HG03378 (cell line): ENCODE measurements around the gene FAT2.
A peak's percentile ranks its signal among the peaks of the same experiment; 100 is the strongest.
"Not testable (repeated sequence)": the region's sequence is repeated elsewhere in the genome, so short reads cannot be mapped to it uniquely, and the experiment has no call there.

Source experiments
- ATAC-seq: cut with Tn5 transposase; IDR thresholded peaks from one replicate; pipeline ENCODE4 v1.9.1; 2021; ENCODE audit warnings: mild to moderate bottlenecking, moderate library complexity; ENCODE audit not compliant: unreplicated experiment

The FAT2 gene

DNA sequence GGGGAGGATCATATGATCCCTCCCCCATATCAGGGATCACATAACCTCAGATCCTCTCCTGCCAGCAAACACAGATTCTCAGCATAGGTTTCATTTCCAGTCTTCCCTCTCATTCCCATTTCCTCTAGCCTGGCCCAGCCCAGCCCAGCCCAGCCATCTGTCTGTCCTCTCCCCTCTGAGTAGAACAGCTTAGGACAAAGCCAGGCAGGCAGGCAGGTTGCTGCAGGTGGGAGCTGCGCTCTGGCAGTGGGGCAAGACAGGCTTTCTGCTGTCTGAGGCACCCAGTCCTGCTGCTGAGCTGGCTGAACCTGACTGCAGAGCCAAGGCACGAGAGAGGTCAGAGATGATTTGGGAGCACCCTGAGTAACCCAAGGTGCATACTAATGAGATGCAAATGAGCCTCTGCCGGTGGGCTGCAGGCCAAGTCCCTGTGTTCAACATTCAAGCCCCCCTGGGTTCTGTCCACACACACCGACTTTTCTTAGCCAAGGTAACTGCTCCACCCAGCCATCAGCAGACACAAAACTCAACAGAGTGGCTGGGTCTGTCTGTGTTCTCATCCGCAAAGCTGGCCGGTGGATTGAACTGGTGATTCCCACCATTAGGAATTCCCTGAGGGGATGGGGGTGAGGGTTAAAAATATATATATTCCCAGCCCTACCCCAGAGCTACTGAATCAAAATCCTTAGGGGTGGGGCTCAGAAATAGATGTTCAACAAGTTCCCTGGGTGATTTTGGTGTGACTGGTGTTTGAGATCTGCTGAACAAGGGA, 9.1 kb downstream of the FAT2 start:
- no peak for ATAC-seq

DNA sequence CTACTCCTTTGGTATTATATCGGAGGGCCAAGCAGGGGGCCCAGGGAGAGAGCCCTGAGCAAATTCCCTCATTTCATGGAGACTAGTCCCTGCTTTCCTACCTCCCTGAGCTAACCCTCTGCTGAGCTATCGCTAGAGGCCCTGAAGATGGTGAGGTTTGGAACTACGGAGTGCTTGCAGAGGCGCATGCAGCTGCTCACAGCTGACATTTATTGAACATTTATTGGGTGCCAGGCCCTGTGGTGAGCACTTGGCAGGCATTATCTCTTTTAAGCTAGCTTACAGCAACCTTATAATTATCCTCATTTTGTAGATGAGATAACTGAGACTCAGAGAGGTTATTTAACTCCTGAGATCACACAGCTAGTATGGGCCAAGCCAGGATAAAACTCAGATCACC, 9.8 kb downstream of the FAT2 start:
- ATAC-seq = no peak

DNA sequence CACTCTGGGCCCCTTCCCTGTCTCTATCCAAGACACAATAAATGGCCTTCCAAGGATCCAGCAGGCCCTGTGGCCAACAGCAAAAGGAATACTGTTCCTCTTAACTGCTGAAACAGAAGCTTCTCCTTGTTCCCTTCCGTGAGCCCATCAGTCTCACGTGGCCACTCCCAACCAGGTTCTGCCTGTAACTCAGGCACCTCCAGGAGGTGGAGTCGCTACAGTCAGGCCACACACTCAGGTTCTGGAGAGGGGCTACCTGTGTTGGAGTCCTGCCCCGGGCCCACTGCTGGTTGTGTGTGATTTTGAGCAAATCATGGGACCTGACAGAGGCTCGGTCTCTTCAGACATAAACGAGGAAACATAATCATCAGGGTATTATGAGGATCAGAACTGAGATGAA, 10.3 kb downstream of the FAT2 start:
- ATAC-seq = no peak

DNA sequence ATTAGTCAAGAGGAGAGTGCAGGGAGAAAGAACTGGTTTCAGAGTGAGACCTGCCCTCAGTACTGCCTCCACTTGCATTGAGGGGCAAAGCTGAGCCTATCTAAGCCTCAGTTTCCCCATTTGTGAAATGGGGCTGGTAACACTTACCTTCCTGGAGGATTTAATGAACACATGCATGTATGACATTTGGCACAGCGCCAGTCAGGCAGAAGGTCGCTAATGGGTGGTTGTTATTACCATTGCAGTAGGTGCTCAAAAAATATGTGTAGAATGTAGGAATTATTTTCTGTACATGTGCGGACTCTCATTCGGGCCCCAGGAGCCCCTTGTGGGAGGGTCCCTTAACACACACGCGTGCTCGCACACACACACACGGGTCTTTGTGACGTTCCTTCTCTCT, 10.9 kb downstream of the FAT2 start:
- no peak for ATAC-seq

DNA sequence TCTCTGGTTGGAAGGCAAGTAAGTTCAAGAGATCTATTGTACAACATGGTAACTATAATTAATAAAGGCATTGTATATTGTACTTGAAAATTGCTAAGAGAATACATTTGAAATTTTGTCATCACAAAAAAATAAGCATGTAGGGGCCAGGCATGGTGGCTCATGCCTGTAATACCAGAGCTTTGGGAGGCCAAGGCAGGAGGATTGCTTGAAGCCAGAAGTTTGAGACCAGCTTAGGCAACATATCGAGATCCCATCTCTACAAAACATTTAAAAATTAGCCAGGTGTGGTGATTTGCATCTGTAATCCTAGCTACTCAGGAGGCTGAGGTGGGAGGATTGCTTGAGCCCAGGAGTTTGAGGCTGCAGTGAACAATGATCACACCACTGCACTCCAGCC, 12.0 kb downstream of the FAT2 start:
- ATAC-seq = not testable (repeated sequence)

DNA sequence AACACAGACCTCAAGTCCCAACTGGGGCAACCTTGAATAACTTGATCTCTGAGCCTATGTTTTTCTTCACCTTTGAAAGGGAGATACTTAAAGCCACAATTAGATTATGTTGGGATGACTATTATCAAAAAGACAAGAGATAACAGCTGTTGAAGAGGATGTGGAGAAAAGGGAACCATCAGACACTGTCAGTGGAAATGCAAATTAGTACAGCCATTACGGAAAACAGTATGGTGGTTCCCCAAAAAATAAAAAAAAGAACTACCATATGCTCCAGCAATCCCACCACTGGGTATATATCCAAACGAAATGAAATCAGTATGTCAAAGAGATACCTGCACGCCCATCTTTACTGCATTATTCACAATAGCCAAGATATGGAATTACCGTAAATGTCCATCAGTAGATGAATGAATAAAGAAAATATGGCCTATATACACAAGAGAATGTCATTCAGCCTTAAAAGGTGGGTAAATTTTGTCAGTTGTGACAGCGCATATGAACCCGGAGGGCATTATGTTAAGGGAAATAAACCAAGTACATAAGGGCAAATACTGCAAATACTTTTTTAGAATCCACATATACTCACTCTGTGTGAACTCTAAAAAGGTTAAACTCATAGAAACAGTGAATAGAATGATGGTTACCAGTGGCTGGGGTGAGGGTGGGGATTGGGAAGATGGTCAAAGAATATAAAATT, 12.7 kb downstream of the FAT2 start:
- no peak for ATAC-seq

DNA sequence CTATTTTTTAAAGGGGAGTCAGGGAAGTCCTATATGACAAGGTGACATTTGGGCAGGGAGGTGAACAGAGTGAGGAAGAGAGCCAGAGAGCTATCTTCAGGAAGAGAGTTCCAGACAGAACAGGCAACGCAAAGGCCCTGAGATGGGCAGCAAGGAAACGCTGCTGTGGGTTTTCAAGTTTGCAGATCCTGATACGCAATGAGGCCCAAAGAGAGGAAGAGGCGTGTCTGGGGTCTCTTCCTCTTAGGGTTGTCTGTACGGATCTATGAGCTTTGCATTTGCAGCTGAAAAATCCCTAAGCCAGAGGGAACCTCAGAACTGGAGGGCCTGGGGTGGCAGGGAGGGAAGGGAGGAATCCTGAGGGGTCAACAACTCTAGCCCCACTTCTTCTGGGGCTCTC, 13.6 kb downstream of the FAT2 start:
- ATAC-seq = no peak

DNA sequence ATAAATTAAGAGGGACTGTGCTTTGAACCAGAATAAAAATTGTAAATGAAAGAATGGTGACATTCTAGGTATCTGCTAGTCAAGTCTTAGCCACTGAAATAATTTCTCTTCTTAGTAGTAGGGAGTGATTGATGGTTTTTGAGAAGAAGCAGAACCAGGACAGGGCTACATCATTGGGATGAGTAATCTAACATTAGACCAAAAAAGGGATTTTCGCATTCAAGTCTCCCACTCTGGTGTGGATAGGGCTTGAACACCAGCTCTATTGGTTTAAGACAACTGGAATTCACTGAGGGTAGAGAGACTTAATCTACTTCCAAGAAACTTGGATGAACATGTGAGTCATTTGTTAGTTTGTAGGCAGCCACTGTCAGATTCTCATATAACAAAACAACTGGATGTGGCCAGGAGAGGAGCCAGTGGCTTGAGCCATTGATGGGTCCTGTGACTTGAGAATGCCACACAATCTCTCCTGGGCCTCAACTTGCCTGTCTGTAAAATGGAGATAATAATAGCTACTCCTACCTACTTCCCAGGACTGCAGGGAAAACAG, 16.6 kb downstream of the FAT2 start:
- no peak for ATAC-seq

DNA sequence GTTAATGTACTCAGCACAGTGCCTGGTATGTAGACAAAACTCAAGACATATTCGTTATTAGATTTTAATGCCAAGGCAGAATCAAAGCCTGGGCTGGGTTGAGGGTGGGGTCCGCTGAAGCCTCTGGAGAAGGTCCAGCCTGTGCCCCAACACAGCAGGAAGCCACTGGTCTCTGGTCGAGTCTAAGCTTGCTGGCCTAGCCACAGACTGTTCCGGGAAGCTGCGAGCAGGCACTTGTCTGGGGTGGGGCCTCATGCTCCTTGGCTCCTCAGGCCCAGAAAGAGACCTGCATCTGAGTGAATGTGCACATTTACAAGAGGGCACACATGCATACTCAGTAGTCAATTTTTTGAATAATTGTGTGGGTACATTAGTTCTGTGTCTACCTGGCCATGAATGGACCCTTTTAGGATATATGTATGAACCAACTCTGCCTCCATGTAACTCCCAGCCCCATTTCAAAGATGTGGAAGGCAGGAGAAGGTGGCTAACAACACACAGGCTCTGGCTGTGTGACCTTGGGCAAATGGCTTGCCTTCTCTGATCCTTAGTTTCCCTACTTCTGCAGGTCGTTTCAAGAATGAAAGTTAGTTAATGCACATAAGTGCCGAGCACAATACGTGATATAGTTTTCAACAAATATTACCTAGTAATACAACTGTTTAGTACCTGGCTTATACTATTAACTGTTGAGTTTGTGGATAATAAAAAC, 18.3 kb downstream of the FAT2 start:
- ATAC-seq = no peak

DNA sequence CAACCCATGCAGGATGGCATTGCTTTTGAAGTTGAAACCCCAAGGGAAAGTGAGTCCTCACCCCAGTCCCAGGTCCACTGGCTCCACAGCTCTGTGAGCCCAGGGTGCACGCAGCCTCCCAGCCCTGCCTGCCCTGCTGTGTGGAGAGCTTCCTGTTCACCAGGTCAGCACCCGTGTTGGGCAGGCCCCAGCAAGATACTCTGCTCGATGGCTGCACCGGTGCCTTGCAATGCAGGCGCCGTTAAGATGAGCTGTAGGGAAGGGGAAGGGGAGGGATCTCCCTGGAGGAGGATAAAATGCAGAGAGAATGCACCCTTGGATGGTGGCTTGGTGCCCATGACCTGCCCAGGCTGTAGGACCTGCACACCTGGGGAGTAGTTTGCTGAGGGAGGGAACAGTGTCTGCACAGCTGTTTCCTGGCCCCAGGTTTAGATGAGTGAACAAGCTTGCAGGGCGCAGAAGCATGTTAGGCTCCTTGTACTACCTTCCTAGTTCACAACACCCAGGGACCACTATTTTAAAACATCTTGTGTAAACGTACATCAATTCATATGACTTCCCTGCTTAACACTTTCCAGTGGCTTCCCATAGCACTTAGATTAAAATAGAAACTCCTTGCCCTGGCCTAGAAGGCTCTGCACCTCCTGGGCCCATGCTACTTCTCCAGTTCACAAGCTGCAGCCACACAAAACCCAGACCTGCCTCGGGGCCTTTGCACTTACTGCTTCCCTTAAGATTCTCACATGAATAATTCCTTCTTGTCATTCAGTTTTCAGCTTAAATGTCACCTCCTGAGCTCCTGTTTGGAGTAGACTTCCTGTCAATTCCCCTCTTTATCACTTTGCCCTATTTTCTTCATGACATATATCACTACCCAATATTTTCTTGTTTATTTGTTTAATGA, 19.6 kb downstream of the FAT2 start:
- ATAC-seq = no peak

DNA sequence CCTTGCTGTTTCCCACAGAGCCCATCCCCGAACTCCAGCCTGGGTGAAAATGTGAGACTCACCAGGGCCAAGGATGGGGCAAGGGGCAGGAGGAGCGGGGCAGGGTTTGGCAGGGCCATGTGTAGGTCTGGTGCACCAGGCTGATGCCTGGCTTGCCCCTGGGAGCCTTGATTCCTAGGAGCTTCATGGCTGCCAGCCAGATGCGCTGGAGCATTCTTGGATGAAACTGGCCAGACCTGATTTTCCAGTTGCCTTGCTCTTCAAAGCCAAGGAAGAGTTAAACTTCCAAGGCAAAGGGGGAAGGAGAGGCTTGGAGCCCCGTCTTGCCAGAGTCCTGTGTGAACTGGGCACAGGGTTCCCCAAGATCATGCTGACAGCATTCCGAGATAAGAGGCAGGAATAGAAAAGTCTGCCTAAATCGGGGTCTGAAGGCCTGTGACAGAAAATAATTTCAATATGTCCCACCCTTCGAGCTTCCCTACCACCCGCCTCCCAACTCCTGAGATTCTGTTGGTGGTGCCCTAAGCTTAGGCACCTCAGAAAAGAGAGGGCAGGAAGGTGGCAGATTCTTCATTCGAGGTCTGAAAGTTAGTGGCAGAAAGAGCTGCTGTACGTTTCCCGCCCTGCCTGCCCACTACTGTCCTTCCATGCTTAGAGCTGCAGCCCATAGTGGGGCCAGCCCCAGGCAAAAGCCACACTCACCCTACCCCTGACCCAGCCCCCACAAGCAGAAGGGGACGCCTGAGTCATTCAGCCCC, 20.4 kb downstream of the FAT2 start:
- ATAC-seq = no peak

DNA sequence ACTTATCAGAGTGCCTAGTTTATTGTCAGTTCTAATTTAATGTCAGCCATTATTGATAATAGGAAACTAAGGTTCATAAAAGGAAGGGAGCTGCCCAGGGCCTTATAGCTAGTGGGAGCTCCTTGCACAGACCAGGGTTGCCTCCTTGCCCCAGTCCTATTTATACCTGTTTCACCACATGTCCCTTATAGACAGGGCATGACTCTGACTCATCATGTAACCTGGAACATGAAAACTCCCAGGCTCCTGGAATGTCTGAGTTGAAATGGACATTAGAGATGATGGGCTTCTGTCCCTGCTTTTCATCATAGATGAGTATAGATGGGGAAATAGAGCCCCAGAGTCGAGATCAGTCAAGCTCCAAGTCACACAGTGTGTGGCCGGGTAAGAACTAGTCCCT, 21.1 kb downstream of the FAT2 start:
- ATAC-seq = no peak

DNA sequence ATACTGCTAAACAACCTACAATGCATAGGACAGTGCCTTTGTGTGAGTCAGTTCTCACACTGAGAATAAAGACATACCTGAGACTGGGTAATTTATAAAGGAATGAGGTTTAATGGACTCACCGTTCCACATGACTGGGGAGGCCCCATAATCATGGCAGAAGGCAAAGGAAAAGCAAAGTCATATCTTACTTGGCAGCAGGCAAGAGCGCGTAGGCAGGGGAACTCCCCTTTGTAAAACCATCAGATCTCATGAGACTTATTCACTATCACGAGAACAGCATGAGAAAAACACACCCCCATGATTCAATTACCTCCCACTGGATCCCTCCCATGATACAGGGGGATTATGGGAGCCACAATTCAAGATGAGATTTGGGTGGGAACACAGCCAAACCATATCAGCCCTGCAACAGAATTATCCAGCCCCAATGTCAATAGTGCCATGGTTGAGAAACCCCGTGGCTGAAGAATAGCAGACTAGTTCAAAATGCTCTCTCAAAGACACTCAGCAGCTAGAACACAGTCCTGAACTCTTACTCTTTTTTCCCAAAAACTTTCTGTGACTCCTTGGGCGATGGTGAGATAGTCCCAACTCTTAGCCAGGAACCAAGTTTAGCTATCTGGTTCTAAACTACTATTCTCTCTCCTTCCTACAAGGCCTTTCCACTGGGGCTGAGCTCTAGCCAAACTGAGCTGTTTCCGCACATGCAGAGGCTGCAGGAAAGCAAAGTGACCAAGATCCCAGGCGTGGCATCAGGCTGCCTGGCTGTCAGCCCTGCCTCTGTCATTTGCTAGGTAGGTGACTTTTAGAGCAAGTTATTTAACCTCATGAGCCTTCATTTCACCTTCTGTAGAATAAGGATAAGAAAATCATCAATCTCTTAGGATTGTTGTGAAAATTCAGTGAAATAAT, 21.7 kb downstream of the FAT2 start:
- peak; percentile 86 for ATAC-seq

DNA sequence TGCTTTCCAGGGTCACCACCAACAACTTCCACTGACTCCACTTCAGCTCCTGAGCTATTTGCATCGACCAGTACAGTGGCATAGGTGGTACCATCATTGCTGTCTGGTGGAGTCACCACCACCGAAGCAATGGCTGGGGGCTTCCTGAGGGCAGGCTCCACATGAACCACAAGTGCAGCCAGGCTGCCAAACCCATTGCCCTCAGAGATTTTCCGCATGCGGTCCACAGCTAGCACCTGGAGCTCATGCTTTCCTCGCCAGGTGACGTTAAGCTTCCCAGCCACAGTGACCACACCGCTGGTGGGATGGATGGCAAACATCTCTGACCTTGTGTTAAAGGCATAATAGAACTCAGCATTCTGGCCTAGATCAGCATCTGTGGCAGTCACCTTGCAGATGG, 23.1 kb downstream of the FAT2 start:
- no peak for ATAC-seq

DNA sequence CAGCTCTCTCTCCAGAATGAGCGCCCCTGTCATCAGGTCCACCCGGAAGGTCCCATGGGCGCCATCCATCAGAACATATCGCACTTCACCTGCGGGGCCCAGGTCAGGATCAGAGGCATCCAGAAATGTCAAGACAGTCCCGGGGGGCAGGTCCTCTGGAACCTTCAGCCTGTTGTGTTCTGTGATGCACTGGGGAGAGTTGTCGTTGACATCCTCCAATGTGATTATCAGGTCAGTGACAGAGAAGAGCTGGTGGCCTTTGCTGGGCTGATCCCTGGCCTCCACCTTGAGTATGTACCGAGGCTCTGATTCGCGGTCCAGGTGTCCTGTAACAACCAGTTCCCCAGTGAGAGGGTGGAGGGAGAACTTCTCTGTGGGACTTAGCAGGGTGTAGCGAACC, 25.2 kb downstream of the FAT2 start:
- no peak for ATAC-seq

DNA sequence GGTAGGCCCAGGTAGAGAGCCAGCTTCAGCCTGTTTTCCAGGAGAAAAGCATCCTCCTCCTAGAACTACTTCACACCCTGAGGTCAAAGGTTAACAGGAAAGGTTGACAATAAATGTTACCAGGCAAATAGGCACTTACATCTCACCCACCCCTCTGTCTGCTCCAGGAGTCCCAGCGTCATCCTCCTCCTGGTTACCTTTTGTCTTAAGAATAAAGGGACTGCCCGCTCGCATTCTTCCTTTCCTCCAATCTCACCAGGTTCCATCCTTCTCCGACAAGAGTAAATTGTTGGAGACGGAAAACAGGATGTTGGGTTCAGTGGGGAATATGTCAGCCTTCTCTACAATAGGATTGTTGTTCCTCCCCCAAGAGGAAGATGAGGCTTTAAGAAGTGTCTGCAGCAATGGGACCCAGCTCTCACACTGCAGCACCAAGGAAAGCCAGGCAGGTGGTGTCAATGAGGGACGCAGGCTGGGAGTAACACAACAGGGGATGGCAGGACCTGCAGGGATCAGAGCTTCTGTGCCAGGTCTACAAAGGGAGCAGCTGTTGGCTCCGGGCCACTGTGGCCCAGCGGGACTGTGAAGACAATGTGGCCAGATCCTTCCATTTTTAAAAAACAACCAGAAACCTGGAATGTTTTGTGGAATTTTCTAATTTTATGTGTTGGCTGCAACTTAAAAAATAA, 29.0 kb downstream of the FAT2 start:
- no peak for ATAC-seq

DNA sequence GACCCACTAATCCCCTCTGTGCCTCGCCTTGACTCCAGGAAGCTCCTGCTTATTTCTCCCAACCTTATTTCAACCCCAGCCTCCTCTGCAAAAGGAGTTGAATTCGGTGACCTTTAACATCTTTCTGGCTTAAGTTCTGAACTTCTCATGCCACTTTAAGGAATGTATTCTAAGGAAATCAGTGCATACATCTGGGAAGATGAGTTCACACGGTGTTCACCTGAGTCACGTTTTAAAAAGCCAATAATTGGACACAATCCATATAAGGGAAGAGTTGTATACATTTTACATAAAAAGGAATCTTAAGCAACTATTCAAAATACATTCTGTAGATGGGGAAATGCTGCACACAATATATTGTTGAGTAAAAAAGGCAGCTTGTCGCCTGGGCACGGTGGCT, 33.2 kb downstream of the FAT2 start:
- ATAC-seq = no peak

DNA sequence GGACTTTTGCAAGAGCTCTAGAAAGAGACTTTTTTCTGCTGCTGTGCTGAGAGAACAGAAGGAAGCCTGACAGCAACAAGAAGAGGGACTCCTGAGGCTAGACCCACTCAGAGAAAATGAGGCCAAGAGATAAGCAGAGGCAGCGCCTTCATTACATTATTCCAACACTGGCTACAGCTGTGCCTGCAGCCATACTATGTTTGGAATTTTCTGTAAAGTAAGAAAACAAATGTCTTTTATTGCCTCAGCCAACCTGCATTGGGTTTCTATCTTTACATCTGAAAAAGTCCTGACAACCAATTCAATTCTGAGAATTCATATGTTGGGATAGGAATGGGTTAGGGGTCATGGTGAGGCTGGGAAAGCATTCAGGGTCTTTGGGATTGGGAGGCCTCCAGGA, 33.7 kb downstream of the FAT2 start:
- ATAC-seq = no peak
